Activated T-cell treated with anti-CD3 and anti-CD28 coated beads, Interleukin-2, amount 50 U/mL, for 72 hours (primary cell): ENCODE measurements around the gene OR52E1. TPM values are rescaled to one million over a fixed set of nuclear protein-coding genes. Genes with fewer than 3 reads are reported as not detected.

Source experiments
- ATAC-seq, 2 donors: fragments of 150-1000 bp; cut with Tn5 transposase; replicated peaks in 1 of 2; 2 replicates each; pipeline ENCODE4 v1.10.0; 2021; ENCODE audit warnings: moderate library complexity in 2 of 2, mild to moderate bottlenecking in 1 of 2
- DNase-seq, 2 donors: peaks; one replicate each; pipeline ENCODE4 v3.0.0; 2021 to 2022; ENCODE audit warnings: mixed read lengths in 1 of 2
- H3K27ac Mint-ChIP-seq: one replicate; pipeline ENCODE4 v1.8.0; 2022; ENCODE audit warnings: mild to moderate bottlenecking, moderate library complexity, mixed read lengths
- H3K27me3 Mint-ChIP-seq: one replicate; pipeline ENCODE4 v1.8.0; 2022; ENCODE audit warnings: low read depth, mixed read lengths
- H3K36me3 Mint-ChIP-seq, 2 donors: one replicate each; pipeline ENCODE4 v1.8.0; 2022; ENCODE audit warnings: mixed read lengths in 2 of 2, mild to moderate bottlenecking in 1 of 2; ENCODE audit not compliant: insufficient read depth in 2 of 2
- H3K4me1 Mint-ChIP-seq: one replicate; pipeline ENCODE4 v1.8.0; 2022; ENCODE audit warnings: low read depth, mixed read lengths
- H3K4me3 Mint-ChIP-seq, 2 donors: one replicate each; pipeline ENCODE4 v1.8.0; 2022; ENCODE audit warnings: mild to moderate bottlenecking in 2 of 2, mixed read lengths in 2 of 2, moderate library complexity in 2 of 2
- H3K9me3 Mint-ChIP-seq, 2 donors: one replicate each; pipeline ENCODE4 v1.8.0; 2022; ENCODE audit warnings: mixed read lengths in 2 of 2
- total RNA-seq, 2 donors: library from RNA; stranded (reverse); gene quantifications; one replicate each; pipeline ENCODE4 v1.2.3, GENCODE V29; 2022

OR52E1 gene
- total RNA-seq, 2 donors from 2014 or later = not detected

- ATAC-seq (no peak), DNase-seq (no peak)
- Mint-ChIP-seq H3K9me3 (no peaks in the 10 kb centered on the region), H3K27me3 (no peaks in the 10 kb centered on the region), H3K36me3 (no peaks in the 10 kb centered on the region), H3K27ac (no peak overlapping the region), H3K4me1 (no peaks in the 10 kb centered on the region), H3K4me3 (no peak overlapping the region)
These were observed 12.0 kb downstream of the OR52E1 start for GRCh38 chr11:5081405-5081804.

DNA sequence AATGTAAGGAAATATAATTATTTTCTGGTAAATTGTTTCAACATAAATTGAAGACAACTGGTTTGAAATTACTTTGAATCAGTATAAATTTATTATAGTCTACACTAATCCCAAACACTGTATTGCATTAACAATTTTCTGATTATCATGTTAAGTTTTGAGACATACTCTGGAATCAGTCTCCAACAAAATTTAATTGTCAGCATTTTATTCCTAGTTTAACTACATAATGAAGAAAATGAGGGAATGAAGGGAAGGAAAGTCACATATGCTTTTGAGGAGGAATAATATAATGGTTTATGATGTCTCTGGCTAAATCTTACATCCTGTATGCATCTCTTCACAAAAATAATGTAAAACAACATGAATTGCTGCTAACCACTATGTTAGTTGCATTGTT, 14.2 kb downstream of the OR52E1 start:
- Mint-ChIP-seq H3K36me3 (no peaks in the 10 kb centered on the region), H3K9me3 (no peaks in the 10 kb centered on the region), H3K4me1 (no peaks in the 10 kb centered on the region), H3K4me3 (no peak overlapping the region), H3K27ac (no peak overlapping the region), H3K27me3 (no peaks in the 10 kb centered on the region)
- ATAC-seq = no peak
- no peak for DNase-seq

DNA sequence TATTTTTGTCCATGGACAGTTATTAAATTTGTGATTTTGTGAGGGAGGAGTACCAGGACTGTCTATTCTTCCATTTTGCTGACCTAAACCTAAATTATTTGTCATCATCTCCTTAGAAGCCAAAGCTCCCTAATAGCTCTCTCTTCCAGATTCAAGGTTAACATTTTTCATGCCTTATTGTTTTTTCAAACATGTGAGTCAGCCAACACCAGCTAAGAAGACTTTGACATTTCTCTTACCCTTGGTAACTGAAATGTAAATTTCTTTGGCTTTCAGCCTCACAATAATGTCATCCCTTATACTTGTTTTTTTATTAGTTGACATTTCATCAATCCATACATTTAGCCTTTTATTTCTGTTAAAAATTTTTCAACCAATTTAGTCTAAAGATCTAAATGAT, 19.2 kb downstream of the OR52E1 start:
- no peaks in the 10 kb centered on the region for H3K27me3 Mint-ChIP-seq
- no peak for DNase-seq
- no peak overlapping the region for H3K4me3 Mint-ChIP-seq
- H3K27ac Mint-ChIP-seq = no peak overlapping the region
- H3K9me3 Mint-ChIP-seq = peaks cover 0 to 3% of the 10 kb centered on the region in 2 donors
- no peaks in the 10 kb centered on the region for H3K4me1 Mint-ChIP-seq
- no peak for ATAC-seq
- no peaks in the 10 kb centered on the region for H3K36me3 Mint-ChIP-seq

GRCh38 chr11:5090668-5091067, 21.3 kb downstream of the OR52E1 start:
- no peak overlapping the region for H3K27ac Mint-ChIP-seq
- H3K27me3 Mint-ChIP-seq = no peaks in the 10 kb centered on the region
- no peak for ATAC-seq
- no peaks in the 10 kb centered on the region for H3K36me3 Mint-ChIP-seq
- H3K9me3 Mint-ChIP-seq = peaks cover 0 to 3% of the 10 kb centered on the region in 2 donors
- no peak overlapping the region for H3K4me3 Mint-ChIP-seq
- no peaks in the 10 kb centered on the region for H3K4me1 Mint-ChIP-seq
- DNase-seq = no peak

DNA sequence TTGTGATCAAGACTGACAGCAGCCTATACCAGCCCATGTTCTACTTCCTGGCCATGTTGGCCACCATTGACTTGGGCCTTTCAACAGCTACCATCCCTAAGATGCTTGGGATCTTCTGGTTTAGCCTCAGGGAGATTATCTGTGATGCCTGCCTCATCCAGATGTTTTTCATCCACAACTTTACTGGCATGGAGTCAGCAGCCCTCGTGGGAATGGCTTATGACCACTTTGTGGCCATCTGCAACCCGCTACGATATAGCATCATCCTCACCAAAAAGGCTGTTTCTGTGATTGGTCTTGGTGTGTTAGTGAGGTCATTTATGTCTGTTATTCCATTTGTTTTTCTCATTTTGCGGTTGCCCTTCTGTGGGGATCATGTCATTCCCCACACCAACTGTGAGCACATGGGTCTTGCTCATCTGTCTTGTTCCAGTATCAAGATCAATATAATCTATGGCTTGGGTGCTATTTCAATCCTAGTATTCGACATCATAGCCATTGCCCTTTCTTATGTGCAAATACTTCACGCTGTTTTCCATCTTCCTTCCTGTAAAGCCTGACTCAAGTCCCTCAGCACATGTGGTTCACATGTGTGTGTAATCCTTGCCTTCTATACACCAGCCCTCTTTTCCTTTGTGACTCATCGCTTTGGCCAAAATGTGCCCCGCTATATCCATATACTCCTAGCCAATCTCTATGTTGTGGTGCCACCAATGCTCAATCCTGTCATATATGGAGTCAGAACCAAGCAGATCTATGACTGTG, 23.6 kb downstream of the OR52E1 start:
- DNase-seq (no peak), ATAC-seq (no peak)
- Mint-ChIP-seq H3K9me3 (peaks cover 0 to 3% of the 10 kb centered on the region in 2 donors), H3K27ac (no peak overlapping the region), H3K27me3 (no peaks in the 10 kb centered on the region), H3K36me3 (no peaks in the 10 kb centered on the region), H3K4me1 (no peaks in the 10 kb centered on the region), H3K4me3 (no peak overlapping the region)

- DNase-seq (no peak), ATAC-seq (no peak)
- Mint-ChIP-seq H3K9me3 (no peaks in the 10 kb centered on the region), H3K27me3 (no peaks in the 10 kb centered on the region), H3K36me3 (no peaks in the 10 kb centered on the region), H3K4me1 (no peaks in the 10 kb centered on the region), H3K27ac (no peak overlapping the region), H3K4me3 (no peak overlapping the region)
These were observed 26.6 kb downstream of the OR52E1 start for GRCh38 chr11:5096011-5096410.

- H3K27ac Mint-ChIP-seq = no peak overlapping the region
- ATAC-seq (no peak), DNase-seq (no peak)
- H3K9me3 Mint-ChIP-seq = no peaks in the 10 kb centered on the region
- H3K4me1 Mint-ChIP-seq = no peaks in the 10 kb centered on the region
- peaks cover 13% of the 10 kb centered on the region for H3K27me3 Mint-ChIP-seq
- no peaks in the 10 kb centered on the region for H3K36me3 Mint-ChIP-seq
- H3K4me3 Mint-ChIP-seq = no peak overlapping the region
These were observed 32.9 kb downstream of the OR52E1 start for GRCh38 chr11:5102246-5102645.

- Mint-ChIP-seq H3K4me3 (no peak overlapping the region), H3K9me3 (no peaks in the 10 kb centered on the region), H3K4me1 (no peaks in the 10 kb centered on the region), H3K36me3 (no peaks in the 10 kb centered on the region), H3K27me3 (peaks cover 13% of the 10 kb centered on the region), H3K27ac (no peak overlapping the region)
- ATAC-seq (no peak), DNase-seq (no peak)
These were observed 33.7 kb downstream of the OR52E1 start for GRCh38 chr11:5103066-5103465.

DNA sequence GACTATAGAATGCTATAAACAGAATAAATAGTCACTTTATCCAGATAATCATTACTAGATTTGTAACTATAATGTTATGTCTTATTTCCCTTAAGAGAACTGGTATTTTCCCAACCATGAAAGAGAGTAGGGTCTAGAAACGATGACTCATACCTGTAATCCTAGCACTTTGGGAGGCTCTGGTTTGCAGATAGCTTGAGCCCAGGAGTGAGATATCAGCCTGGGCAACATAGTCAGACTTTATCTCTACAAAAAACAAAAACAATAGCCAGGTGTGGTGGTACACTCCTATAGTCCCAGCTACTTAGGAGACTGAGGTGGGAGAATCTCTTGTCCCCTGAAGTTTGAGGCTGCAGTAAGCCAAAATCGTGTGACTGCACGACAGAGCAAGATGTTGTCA, 37.9 kb downstream of the OR52E1 start:
- Mint-ChIP-seq H3K27ac (no peak overlapping the region), H3K9me3 (no peaks in the 10 kb centered on the region), H3K4me3 (no peak overlapping the region), H3K4me1 (no peaks in the 10 kb centered on the region), H3K36me3 (no peaks in the 10 kb centered on the region), H3K27me3 (peaks cover 9% of the 10 kb centered on the region)
- no peak for ATAC-seq
- DNase-seq = no peak

- Mint-ChIP-seq H3K4me1 (no peaks in the 10 kb centered on the region), H3K27ac (no peak overlapping the region), H3K9me3 (peaks cover 0 to 4% of the 10 kb centered on the region in 2 donors), H3K36me3 (no peaks in the 10 kb centered on the region), H3K27me3 (peaks cover 10% of the 10 kb centered on the region), H3K4me3 (no peak overlapping the region)
- ATAC-seq = no peak
- no peak for DNase-seq
These were observed 46.0 kb downstream of the OR52E1 start for GRCh38 chr11:5115339-5115738.

DNA sequence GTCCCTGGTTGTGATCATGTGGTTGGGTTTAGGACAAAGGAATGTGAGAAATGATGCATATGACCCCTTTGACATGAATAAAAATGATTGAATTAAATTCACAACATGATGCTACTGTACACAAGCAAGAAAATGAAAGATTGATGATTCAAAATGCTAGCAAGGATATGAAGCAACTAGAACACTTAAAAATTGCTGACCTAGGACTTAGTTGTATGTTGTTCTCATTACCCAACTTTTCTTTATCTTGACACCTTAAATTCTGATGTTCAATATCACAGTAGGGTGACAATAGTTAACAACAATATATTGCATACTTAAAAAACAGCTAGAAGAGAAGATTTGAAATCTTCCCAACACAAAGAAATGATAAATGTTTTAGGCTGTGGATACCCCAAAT, 48.2 kb downstream of the OR52E1 start:
- peaks cover 0 to 4% of the 10 kb centered on the region in 2 donors for H3K9me3 Mint-ChIP-seq
- peaks cover 10% of the 10 kb centered on the region for H3K27me3 Mint-ChIP-seq
- no peaks in the 10 kb centered on the region for H3K4me1 Mint-ChIP-seq
- no peak for ATAC-seq
- H3K36me3 Mint-ChIP-seq = no peaks in the 10 kb centered on the region
- no peak overlapping the region for H3K27ac Mint-ChIP-seq
- DNase-seq = no peak
- no peak overlapping the region for H3K4me3 Mint-ChIP-seq

DNA sequence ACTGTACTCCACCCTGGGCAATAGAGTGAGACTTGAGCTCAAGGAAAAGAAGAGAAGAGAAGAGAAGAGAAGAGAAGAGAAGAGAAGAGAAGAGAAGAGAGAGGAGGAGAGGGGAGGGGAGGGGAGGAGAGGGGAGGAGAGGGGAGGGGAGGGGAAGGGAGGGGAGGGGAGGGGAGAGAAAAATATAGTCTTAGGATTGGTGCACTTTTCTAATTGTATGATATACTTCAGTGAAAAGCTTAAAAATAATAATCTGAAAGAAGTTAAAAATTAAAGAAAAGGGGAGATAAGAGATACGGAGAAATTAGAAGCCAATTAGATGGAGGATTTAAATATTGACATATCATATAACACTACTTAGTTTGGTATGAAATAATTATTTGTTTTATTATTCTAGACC, 49.5 kb downstream of the OR52E1 start:
- DNase-seq = no peak
- Mint-ChIP-seq H3K27me3 (peaks cover 20% of the 10 kb centered on the region), H3K4me3 (no peak overlapping the region)

More for the DNA sequence above, 49.5 kb downstream of the OR52E1 start:
- H3K4me1 Mint-ChIP-seq = no peaks in the 10 kb centered on the region
- H3K27ac Mint-ChIP-seq = no peak overlapping the region
- H3K36me3 Mint-ChIP-seq = no peaks in the 10 kb centered on the region
- peaks cover 0 to 4% of the 10 kb centered on the region in 2 donors for H3K9me3 Mint-ChIP-seq
- ATAC-seq = no peak
